Smooth muscle cell (in vitro differentiated cells): ENCODE results near the gene PARS2. TPM values are rescaled to one million over a fixed set of nuclear protein-coding genes. Genes with fewer than 3 reads are reported as not detected.

ENCODE experiments used
- DNase-seq: peaks from one replicate; lab custom pipeline; 2025; ENCODE audit not compliant: unreplicated experiment; lab: John Stamatoyannopoulos, UW
- H2AFZ ChIP-seq: fragments of 200-600 bp; sonication (generic); 2 replicates; pipeline ENCODE4 v1.6.0; 2016; ENCODE audit warnings: antibody characterized with exemption, low read depth, mild to moderate bottlenecking
- H3F3A ChIP-seq: fragments of 200-600 bp; sonication (generic); 2 replicates; pipeline ENCODE4 v1.6.0; 2017; ENCODE audit warnings: antibody characterized with exemption, low read depth
- H3K27ac ChIP-seq: fragments of 200-600 bp; sonication (generic); 2 replicates; pipeline ENCODE4 v1.5.1; 2016; ENCODE audit warnings: low read depth, mild to moderate bottlenecking
- H3K27me3 ChIP-seq: fragments of 200-600 bp; sonication (generic); 2 replicates; pipeline ENCODE4 v1.6.1; 2016; ENCODE audit warnings: low read depth, mild to moderate bottlenecking
- H3K36me3 ChIP-seq: fragments of 200-600 bp; sonication (generic); 2 replicates; pipeline ENCODE4 v1.5.1; 2016; ENCODE audit warnings: low read depth
- H3K4me1 ChIP-seq: fragments of 200-600 bp; sonication (generic); 2 replicates; pipeline ENCODE4 v1.5.1; 2016; ENCODE audit warnings: low read depth
- H3K4me2 ChIP-seq: fragments of 200-600 bp; sonication (generic); 2 replicates; pipeline ENCODE4 v1.6.0; 2016; ENCODE audit warnings: mild to moderate bottlenecking
- H3K4me3 ChIP-seq: fragments of 200-600 bp; sonication (generic); 2 replicates; pipeline ENCODE4 v1.5.1; 2016; ENCODE audit warnings: mild to moderate bottlenecking
- H3K79me2 ChIP-seq: fragments of 200-600 bp; sonication (generic); 2 replicates; pipeline ENCODE4 v1.6.0; 2016; ENCODE audit warnings: low read depth, mild to moderate bottlenecking
- H3K9ac ChIP-seq: fragments of 200-600 bp; sonication (generic); 2 replicates; pipeline ENCODE4 v1.6.0; 2016; ENCODE audit warnings: low read depth
- H3K9me3 ChIP-seq: fragments of 200-600 bp; sonication (generic); replicated peaks from 2 replicates; pipeline ENCODE4 v1.5.1; 2016; ENCODE audit warnings: low read depth
- H4K20me1 ChIP-seq: fragments of 200-600 bp; sonication (generic); 2 replicates; pipeline ENCODE4 v1.6.0; 2016; ENCODE audit warnings: low read depth
- WGBS: methylation state at CpG from one replicate; pipeline ENCODE4 v1.1.7; 2016; ENCODE audit warnings: low lambda C conversion rate; 5-methylcytosine and 5-hydroxymethylcytosine counted together
- polyA plus RNA-seq: library from polyadenylated mRNA; unstranded; fragments of >200 nt; fragmentation: Nextera tagmentation; extraction: Ambion mirVana; gene quantifications from 2 replicates; pipeline ENCODE4 v1.2.1, GENCODE V29; 2016
- total RNA-seq: library from RNA; depleted of rRNA; stranded (reverse); fragments of >200 nt; gene quantifications from 2 replicates; pipeline ENCODE4 v1.2.3, GENCODE V29; 2014
- TF ChIP-seq, protein P1 (sequence below): fragments of 200-600 bp; sonication (generic); IDR thresholded peaks from 2 replicates; pipeline ENCODE4 v1.5.1; 2017; ENCODE audit warnings: borderline replicate concordance, mild to moderate bottlenecking, antibody characterized with exemption; ENCODE audit not compliant: insufficient read depth, poor library complexity, severe bottlenecking

PARS2 gene
- total and polyA plus RNA-seq, 2 experiments from 2014 or later = 1.7 to 5.7 TPM

DNA sequence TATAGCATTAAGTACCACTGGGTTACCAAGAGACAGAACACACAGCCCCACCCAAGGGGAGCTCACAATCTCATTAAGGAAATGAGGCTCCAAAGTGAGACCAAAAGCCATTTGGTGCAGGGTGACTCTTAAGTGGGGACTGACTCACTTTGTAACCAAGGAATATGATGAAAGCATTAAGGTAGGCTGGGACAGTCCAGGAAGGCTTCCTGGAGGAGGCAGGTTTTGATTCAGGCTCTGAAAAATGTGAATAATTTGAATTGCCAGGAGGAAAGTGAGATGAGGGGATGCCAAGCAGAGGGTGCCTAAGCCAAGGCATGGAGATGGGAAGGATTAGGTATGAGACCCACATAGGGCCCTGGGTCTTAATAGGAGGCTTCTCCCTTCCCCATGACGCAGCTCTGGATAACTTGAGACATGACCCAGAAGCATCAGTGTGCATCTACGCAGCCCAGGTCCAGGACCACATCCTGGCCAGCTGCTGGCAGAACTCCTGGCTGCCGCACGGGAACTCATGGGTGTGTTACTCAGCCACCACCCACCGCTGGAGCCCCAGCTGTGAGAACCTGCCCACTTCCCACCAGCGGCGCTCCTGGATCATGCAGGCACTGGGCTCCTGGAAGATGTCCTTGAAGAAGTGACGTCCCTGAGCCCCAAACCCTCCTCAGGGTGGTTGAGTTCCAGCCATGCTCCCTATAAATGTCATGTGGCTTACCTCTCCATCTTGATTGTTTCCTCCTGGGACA is 54.6 kb downstream of the PARS2 start:
- H3K9ac ChIP-seq = no peak overlapping the region
- WGBS = 82% methylated on average over 8 of the region's 8 CpGs
- H4K20me1 ChIP-seq = no peaks in the 10 kb centered on the region
- no peak overlapping the region for H3K4me3 ChIP-seq
- H3F3A ChIP-seq = no peaks in the 10 kb centered on the region
- no peaks in the 10 kb centered on the region for H3K79me2 ChIP-seq
- DNase-seq = no peak
- H3K27ac ChIP-seq = no peak overlapping the region
- H3K4me2 ChIP-seq = no peak overlapping the region
- no peaks in the 10 kb centered on the region for H3K9me3 ChIP-seq
- H3K27me3 ChIP-seq = peaks cover 35% of the 10 kb centered on the region
- TF ChIP-seq, protein P1, sequence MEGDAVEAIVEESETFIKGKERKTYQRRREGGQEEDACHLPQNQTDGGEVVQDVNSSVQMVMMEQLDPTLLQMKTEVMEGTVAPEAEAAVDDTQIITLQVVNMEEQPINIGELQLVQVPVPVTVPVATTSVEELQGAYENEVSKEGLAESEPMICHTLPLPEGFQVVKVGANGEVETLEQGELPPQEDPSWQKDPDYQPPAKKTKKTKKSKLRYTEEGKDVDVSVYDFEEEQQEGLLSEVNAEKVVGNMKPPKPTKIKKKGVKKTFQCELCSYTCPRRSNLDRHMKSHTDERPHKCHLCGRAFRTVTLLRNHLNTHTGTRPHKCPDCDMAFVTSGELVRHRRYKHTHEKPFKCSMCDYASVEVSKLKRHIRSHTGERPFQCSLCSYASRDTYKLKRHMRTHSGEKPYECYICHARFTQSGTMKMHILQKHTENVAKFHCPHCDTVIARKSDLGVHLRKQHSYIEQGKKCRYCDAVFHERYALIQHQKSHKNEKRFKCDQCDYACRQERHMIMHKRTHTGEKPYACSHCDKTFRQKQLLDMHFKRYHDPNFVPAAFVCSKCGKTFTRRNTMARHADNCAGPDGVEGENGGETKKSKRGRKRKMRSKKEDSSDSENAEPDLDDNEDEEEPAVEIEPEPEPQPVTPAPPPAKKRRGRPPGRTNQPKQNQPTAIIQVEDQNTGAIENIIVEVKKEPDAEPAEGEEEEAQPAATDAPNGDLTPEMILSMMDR = no peak
- H2AFZ ChIP-seq = no peak overlapping the region
- no peaks in the 10 kb centered on the region for H3K36me3 ChIP-seq
- no peaks in the 10 kb centered on the region for H3K4me1 ChIP-seq

DNA sequence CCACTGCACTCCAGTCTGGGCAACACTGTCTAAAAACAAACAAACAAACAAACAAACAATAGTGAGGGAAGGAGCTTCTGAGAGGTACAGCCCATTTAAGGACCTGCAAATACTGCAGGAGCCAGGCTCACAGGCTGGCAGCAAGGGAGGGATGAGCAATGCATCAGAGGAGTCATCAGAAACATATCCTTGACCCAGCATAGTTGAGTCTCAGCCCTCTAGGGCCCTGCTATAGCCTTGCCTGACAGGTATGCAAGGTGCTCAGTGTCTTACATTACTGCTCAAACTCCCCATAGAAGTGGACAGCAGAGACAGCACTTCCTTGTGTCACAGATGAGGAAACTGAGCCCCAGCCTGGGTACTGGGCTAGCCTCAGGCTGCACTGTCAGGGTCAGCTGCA is 55.9 kb downstream of the PARS2 start:
- Histone ChIP-seq H3K79me2 (no peaks in the 10 kb centered on the region), H3K9ac (no peak overlapping the region), H4K20me1 (no peaks in the 10 kb centered on the region), H3K4me3 (no peak overlapping the region), H3K4me2 (no peak overlapping the region), H3K9me3 (no peaks in the 10 kb centered on the region), H3K27ac (no peak overlapping the region), H3F3A (no peaks in the 10 kb centered on the region), H3K4me1 (no peaks in the 10 kb centered on the region), H3K27me3 (peaks cover 35% of the 10 kb centered on the region), H3K36me3 (no peaks in the 10 kb centered on the region), H2AFZ (no peak overlapping the region)
- TF ChIP-seq, protein P1 = no peak
- no peak for DNase-seq

Other genes starting within 250 kb of the PARS2 start
- 4.8 TPM in 2 replicates for gene ACOT11, start 216.3 kb downstream of the PARS2 start, total RNA-seq
- 1.6 and 8.8 TPM in 2 replicates for gene ACOT11, start 216.3 kb downstream of the PARS2 start, polyA plus RNA-seq
- gene FAM151A, start 141.0 kb downstream of the PARS2 start, total RNA-seq = not detected in 2 replicates
- not detected in 2 replicates for gene FAM151A, start 141.0 kb downstream of the PARS2 start, polyA plus RNA-seq
- gene MROH7, start 122.7 kb downstream of the PARS2 start, total RNA-seq = 0.58 and 0.76 TPM in 2 replicates
- gene MROH7, start 122.7 kb downstream of the PARS2 start, polyA plus RNA-seq = 0.33 and 0.35 TPM in 2 replicates
- gene TTC4, start 48.7 kb downstream of the PARS2 start, total RNA-seq = 12.6 and 14.7 TPM in 2 replicates
- gene TTC4, start 48.7 kb downstream of the PARS2 start, polyA plus RNA-seq = 27.3 and 27.4 TPM in 2 replicates
- 1.3 TPM in 2 replicates for gene TTC22, start 36.8 kb upstream of the PARS2 start, total RNA-seq
- gene TTC22, start 36.8 kb upstream of the PARS2 start, polyA plus RNA-seq = 0.50 and 2.5 TPM in 2 replicates
- gene DHCR24, start 122.7 kb upstream of the PARS2 start, total RNA-seq = 47.2 and 54.7 TPM in 2 replicates
- gene DHCR24, start 122.7 kb upstream of the PARS2 start, polyA plus RNA-seq = 53.5 and 64.2 TPM in 2 replicates
- gene TMEM61, start 216.1 kb upstream of the PARS2 start, total RNA-seq = 0.13 and 0.18 TPM in 2 replicates
- 0.44 and 0.86 TPM in 2 replicates for gene TMEM61, start 216.1 kb upstream of the PARS2 start, polyA plus RNA-seq
- not detected in 2 replicates for gene BSND, start 234.4 kb upstream of the PARS2 start, total RNA-seq
- gene BSND, start 234.4 kb upstream of the PARS2 start, polyA plus RNA-seq = not detected in 2 replicates